Measurements from ENCODE around the gene DPYD. TPM values are rescaled to one million over a fixed set of nuclear protein-coding genes. Genes with fewer than 3 reads are reported as not detected.
"Not testable (repeated sequence)": the region's sequence is repeated elsewhere in the genome, so short reads cannot be mapped to it uniquely, and the experiment has no call there.

DPYD gene
- total RNA-seq, 4 donors from 2014 or later: 30.6 to 58.4 (median 35.4) TPM

GRCh38 chr1:97350662-97351061 is 570.2 kb downstream of the DPYD start:
- intact Hi-C loops (cut with DNase I): no loop called here
- TF ChIP-seq CTCF (IDR thresholded peaks at IDR 0.05) (no peak), POLR2A (IDR thresholded peaks at IDR 0.05) (no peak)
- Histone ChIP-seq H3K27ac (no peak overlapping the region), H3K9me3 (no peaks in the 10 kb centered on the region), H3K4me3 (no peak overlapping the region), H3K27me3 (no peaks in the 10 kb centered on the region), H3K36me3 (no peaks in the 10 kb centered on the region), H3K4me1 (no peaks in the 10 kb centered on the region)
- whole genome bisulfite sequencing, 2 donors: 56 to 68% methylated on average over 2 of the region's 2 CpGs
- no peak for DNase-seq

- Histone ChIP-seq H3K9me3 (no peaks in the 10 kb centered on the region), H3K36me3 (no peaks in the 10 kb centered on the region), H3K4me1 (no peaks in the 10 kb centered on the region), H3K27ac (no peak overlapping the region), H3K27me3 (no peaks in the 10 kb centered on the region), H3K4me3 (no peak overlapping the region)
- intact Hi-C loops (cut with DNase I): no loop called here
- TF ChIP-seq POLR2A (IDR thresholded peaks at IDR 0.05): no peak
- TF ChIP-seq CTCF (IDR thresholded peaks at IDR 0.05): no peak
- no peak for DNase-seq
Measured at GRCh38 chr1:97350241-97350640, 570.6 kb downstream of the DPYD start.

GRCh38 chr1:97349794-97350193 is 571.0 kb downstream of the DPYD start:
- H3K27me3 ChIP-seq; H3K27ac ChIP-seq; intact Hi-C loops (cut with DNase I); H3K9me3 ChIP-seq; H3K4me3 ChIP-seq; H3K36me3 ChIP-seq; DNase-seq; H3K4me1 ChIP-seq: not testable (repeated sequence)
- WGBS, 2 donors: 67% methylated on average over 1 of the region's 1 CpG; no CpG with 5 or more reads in 1 of the 2 donors

GRCh38 chr1:97348599-97349265 is 572.1 kb downstream of the DPYD start:
- WGBS, 2 donors: 80 to 88% methylated on average over 3 of the region's 3 CpGs
- no peak for DNase-seq
- TF ChIP-seq POLR2A (IDR thresholded peaks at IDR 0.05): no peak
- TF ChIP-seq CTCF (IDR thresholded peaks at IDR 0.05): no peak

GRCh38 chr1:97340951-97341350 is 579.9 kb downstream of the DPYD start:
- Histone ChIP-seq H3K9me3 (no peaks in the 10 kb centered on the region), H3K27me3 (no peaks in the 10 kb centered on the region), H3K36me3 (no peaks in the 10 kb centered on the region), H3K27ac (no peak overlapping the region), H3K4me3 (no peak overlapping the region), H3K4me1 (no peaks in the 10 kb centered on the region)
- WGBS, 2 donors: 94 to 100% methylated on average over 1 of the region's 1 CpG
- no peak for DNase-seq
- intact Hi-C loops (cut with DNase I): no loop called here
- TF ChIP-seq CTCF (IDR thresholded peaks at IDR 0.05): no peak
- TF ChIP-seq POLR2A (IDR thresholded peaks at IDR 0.05): no peak

More at GRCh38 chr1:97348599-97349265, 572.1 kb downstream of the DPYD start:
- H3K4me1 ChIP-seq: no peaks in the 10 kb centered on the region
- no peaks in the 10 kb centered on the region for H3K27me3 ChIP-seq
- no peak overlapping the region for H3K4me3 ChIP-seq
- no peaks in the 10 kb centered on the region for H3K36me3 ChIP-seq
- H3K27ac ChIP-seq: no peak overlapping the region
- no peaks in the 10 kb centered on the region for H3K9me3 ChIP-seq
- intact Hi-C loops (cut with DNase I): no loop called here

- H3K4me3 ChIP-seq: no peak overlapping the region
- intact Hi-C loops (cut with DNase I): no loop called here
- no peaks in the 10 kb centered on the region for H3K4me1 ChIP-seq
- WGBS, 2 donors: 96% methylated on average over 4 of the region's 4 CpGs
- no peak overlapping the region for H3K27ac ChIP-seq
- H3K36me3 ChIP-seq: no peaks in the 10 kb centered on the region
- TF ChIP-seq CTCF (IDR thresholded peaks at IDR 0.05): no peak
- no peak for DNase-seq
- no peaks in the 10 kb centered on the region for H3K27me3 ChIP-seq
- no peaks in the 10 kb centered on the region for H3K9me3 ChIP-seq
Measured at GRCh38 chr1:97338347-97338746, 582.5 kb downstream of the DPYD start.
